ENCODE data around the gene NR2C1.
"Not testable (repeated sequence)": the region's sequence is repeated elsewhere in the genome, so short reads cannot be mapped to it uniquely, and the experiment has no call there.

The NR2C1 gene

GRCh38 chr12:95107362-95107761 is 33.9 kb upstream of the NR2C1 start:
- no peaks in the 10 kb centered on the region for H3K36me3 ChIP-seq (replicated peaks; ENCODE audit: low read depth, low read length)
- no peak overlapping the region for H3K4me3 ChIP-seq (ENCODE audit: low read length)
- H3K4me2 ChIP-seq (ENCODE audit: low read length): no peak overlapping the region
- H3K9me3 ChIP-seq (ENCODE audit: insufficient read depth, low read length): no peaks in the 10 kb centered on the region
- H3K27ac ChIP-seq (ENCODE audit: low read length): no peak overlapping the region
- peaks cover 21% of the 10 kb centered on the region for H3K4me1 ChIP-seq (ENCODE audit: low read length)
- H3K79me2 ChIP-seq (ENCODE audit: low read length): no peaks in the 10 kb centered on the region
- no peak overlapping the region for H2AFZ ChIP-seq (ENCODE audit: low read depth, low read length)
- no peak overlapping the region for H3K9ac ChIP-seq (ENCODE audit: low read length)
- no peak for TF ChIP-seq CTCF (IDR thresholded peaks at IDR 0.05; ENCODE audit: low read depth, low read length)
- no peak for TF ChIP-seq EZH2phosphoT487 (IDR thresholded peaks at IDR 0.05; ENCODE audit: low read depth)
- peaks cover 45% of the 10 kb centered on the region for H3K27me3 ChIP-seq (ENCODE audit: low read depth, low read length)
- peaks cover 7% of the 10 kb centered on the region for H4K20me1 ChIP-seq (ENCODE audit: insufficient read depth, low read length)

- no peak for TF ChIP-seq CTCF (IDR thresholded peaks at IDR 0.05; ENCODE audit: low read depth, low read length)
- H3K4me1 ChIP-seq (ENCODE audit: low read length): peaks cover 23% of the 10 kb centered on the region
- no peaks in the 10 kb centered on the region for H3K9me3 ChIP-seq (ENCODE audit: insufficient read depth, low read length)
- no peaks in the 10 kb centered on the region for H3K36me3 ChIP-seq (replicated peaks; ENCODE audit: low read depth, low read length)
- no peaks in the 10 kb centered on the region for H3K79me2 ChIP-seq (ENCODE audit: low read length)
- no peak overlapping the region for H3K4me2 ChIP-seq (ENCODE audit: low read length)
- H2AFZ ChIP-seq (ENCODE audit: low read depth, low read length): no peak overlapping the region
- no peak overlapping the region for H3K9ac ChIP-seq (ENCODE audit: low read length)
- H3K4me3 ChIP-seq (ENCODE audit: low read length): no peak overlapping the region
- peaks cover 10% of the 10 kb centered on the region for H4K20me1 ChIP-seq (ENCODE audit: insufficient read depth, low read length)
- H3K27me3 ChIP-seq (ENCODE audit: low read depth, low read length): peaks cover 55% of the 10 kb centered on the region
- H3K27ac ChIP-seq (ENCODE audit: low read length): no peak overlapping the region
Measured at GRCh38 chr12:95105540-95105939, 32.1 kb upstream of the NR2C1 start.

- H3K27me3 ChIP-seq (ENCODE audit: low read depth, low read length): peaks cover 60% of the 10 kb centered on the region
- no peak overlapping the region for H3K9ac ChIP-seq (ENCODE audit: low read length)
- TF ChIP-seq EZH2phosphoT487 (IDR thresholded peaks at IDR 0.05; ENCODE audit: low read depth) (no peak), CTCF (IDR thresholded peaks at IDR 0.05; ENCODE audit: low read depth, low read length) (no peak)
- H3K9me3 ChIP-seq (ENCODE audit: insufficient read depth, low read length): no peaks in the 10 kb centered on the region
- no peak overlapping the region for H3K4me2 ChIP-seq (ENCODE audit: low read length)
- H3K27ac ChIP-seq (ENCODE audit: low read length): no peak overlapping the region
- no peaks in the 10 kb centered on the region for H3K36me3 ChIP-seq (replicated peaks; ENCODE audit: low read depth, low read length)
- peaks cover 23% of the 10 kb centered on the region for H3K4me1 ChIP-seq (ENCODE audit: low read length)
- no peak overlapping the region for H2AFZ ChIP-seq (ENCODE audit: low read depth, low read length)
- no peak overlapping the region for H3K4me3 ChIP-seq (ENCODE audit: low read length)
- no peaks in the 10 kb centered on the region for H3K79me2 ChIP-seq (ENCODE audit: low read length)
- H4K20me1 ChIP-seq (ENCODE audit: insufficient read depth, low read length): peaks cover 15% of the 10 kb centered on the region
Measured at GRCh38 chr12:95104919-95105452, 31.6 kb upstream of the NR2C1 start.

GRCh38 chr12:95102916-95103671 is 29.7 kb upstream of the NR2C1 start:
- H3K79me2 ChIP-seq (ENCODE audit: low read length): no peaks in the 10 kb centered on the region
- no peak overlapping the region for H2AFZ ChIP-seq (ENCODE audit: low read depth, low read length)
- H3K4me1 ChIP-seq (ENCODE audit: low read length): peaks cover 23% of the 10 kb centered on the region
- TF ChIP-seq EZH2phosphoT487 (IDR thresholded peaks at IDR 0.05; ENCODE audit: low read depth): peak; percentile 93; the same call in 1 of the 2 replicates
- TF ChIP-seq CTCF (IDR thresholded peaks at IDR 0.05; ENCODE audit: low read depth, low read length): no peak
- H3K4me3 ChIP-seq (ENCODE audit: low read length): peak overlapping the region; percentile 25
- H4K20me1 ChIP-seq (ENCODE audit: insufficient read depth, low read length): peaks cover 29% of the 10 kb centered on the region
- H3K9ac ChIP-seq (ENCODE audit: low read length): no peak overlapping the region
- H3K9me3 ChIP-seq (ENCODE audit: insufficient read depth, low read length): no peaks in the 10 kb centered on the region
- peak overlapping the region; percentile 58 for H3K4me2 ChIP-seq (ENCODE audit: low read length)
- no peak overlapping the region for H3K27ac ChIP-seq (ENCODE audit: low read length)
- peaks cover 66% of the 10 kb centered on the region for H3K27me3 ChIP-seq (ENCODE audit: low read depth, low read length)
- no peaks in the 10 kb centered on the region for H3K36me3 ChIP-seq (replicated peaks; ENCODE audit: low read depth, low read length)

- peaks cover 23% of the 10 kb centered on the region for H3K4me1 ChIP-seq (ENCODE audit: low read length)
- H3K4me2 ChIP-seq (ENCODE audit: low read length); H3K79me2 ChIP-seq (ENCODE audit: low read length); H2AFZ ChIP-seq (ENCODE audit: low read depth, low read length); H3K4me3 ChIP-seq (ENCODE audit: low read length); H3K27ac ChIP-seq (ENCODE audit: low read length); H3K9ac ChIP-seq (ENCODE audit: low read length); H3K9me3 ChIP-seq (ENCODE audit: insufficient read depth, low read length); H3K36me3 ChIP-seq (replicated peaks; ENCODE audit: low read depth, low read length): not testable (repeated sequence)
- peaks cover 35% of the 10 kb centered on the region for H4K20me1 ChIP-seq (ENCODE audit: insufficient read depth, low read length)
- peaks cover 64% of the 10 kb centered on the region for H3K27me3 ChIP-seq (ENCODE audit: low read depth, low read length)
Measured at GRCh38 chr12:95101957-95102356, 28.5 kb upstream of the NR2C1 start.
